ENCODE results near the gene NQO2. TPM values are rescaled to one million over a fixed set of nuclear protein-coding genes. Genes with fewer than 3 reads are reported as not detected.

Gene NQO2
- total and polyA plus RNA-seq, 12 donors, result 29.5 to 107 (median 52.4) TPM

GRCh38 chr6:3009930-3010329, 10.2 kb downstream of the NQO2 start:
- no peak for TF ChIP-seq CTCF (IDR thresholded peaks at IDR 0.05)
- 78 to 91% methylated on average over 3 of the region's 3 CpGs for WGBS, 2 donors
- peaks cover 0 to 100% (median 60%) of the 10 kb centered on the region in 9 donors for H3K36me3 ChIP-seq
- intact Hi-C loops (cut with DNase I), result loop anchor here in 1 of 10 donors (5.0 kb wide), 1 partner anchor 247 kb away; the partner anchor contains the start of gene PSMG4
- no peak overlapping the region for H3K4me3 ChIP-seq
- no peaks in the 10 kb centered on the region for H3K27me3 ChIP-seq
- no peak for DNase-seq
- ATAC-seq, result no peak
- no peak overlapping the region for H3K27ac ChIP-seq
- H3K9me3 ChIP-seq, result peaks cover 0 to 23% (median 5%) of the 10 kb centered on the region in 11 donors
- peaks cover 0 to 7% (median 0%) of the 10 kb centered on the region in 9 donors for H3K4me1 ChIP-seq

- Histone ChIP-seq H3K27me3 (no peaks in the 10 kb centered on the region), H3K27ac (no peak overlapping the region), H3K9me3 (peaks cover 0 to 23% (median 5%) of the 10 kb centered on the region in 11 donors), H3K36me3 (peaks cover 0 to 100% (median 71%) of the 10 kb centered on the region in 9 donors), H3K4me3 (no peak overlapping the region), H3K4me1 (peaks cover 0 to 7% (median 0%) of the 10 kb centered on the region in 9 donors)
- no peak for ATAC-seq
- DNase-seq, result no peak
- intact Hi-C loops (cut with DNase I), result no loop called here
- TF ChIP-seq CTCF (IDR thresholded peaks at IDR 0.05), result no peak
Observed at GRCh38 chr6:3011158-3011557, 11.5 kb downstream of the NQO2 start.

- ATAC-seq, result no peak
- no peaks in the 10 kb centered on the region for H3K27me3 ChIP-seq
Observed at GRCh38 chr6:3011592-3011991, 11.9 kb downstream of the NQO2 start.

GRCh38 chr6:3013486-3013885, 13.8 kb downstream of the NQO2 start:
- H3K36me3 ChIP-seq, result peaks cover 0 to 98% (median 69%) of the 10 kb centered on the region in 9 donors
- no peak for TF ChIP-seq CTCF (IDR thresholded peaks at IDR 0.05)
- no peaks in the 10 kb centered on the region for H3K27me3 ChIP-seq
- H3K9me3 ChIP-seq, result peaks cover 0 to 23% (median 5%) of the 10 kb centered on the region in 11 donors
- ATAC-seq (peak in 3 of 8 donors; percentile 37 to 67 (median 53)), DNase-seq (peak in 1 of 2 donors; percentile 31)
- peaks cover 0 to 7% (median 0%) of the 10 kb centered on the region in 9 donors for H3K4me1 ChIP-seq
- WGBS, 2 donors, result 93 to 94% methylated on average over 2 of the region's 2 CpGs
- H3K4me3 ChIP-seq, result no peak overlapping the region
- intact Hi-C loops (cut with DNase I), result loop anchor here in 1 of 10 donors (1.0 kb wide), 1 partner anchor 30 kb away; no protein-coding TSS in a partner anchor
- H3K27ac ChIP-seq, result peak overlapping the region in 1 of 10 donors; percentile 45

More at GRCh38 chr6:3011592-3011991, 11.9 kb downstream of the NQO2 start:
- Histone ChIP-seq H3K9me3 (peaks cover 0 to 23% (median 5%) of the 10 kb centered on the region in 11 donors), H3K36me3 (peaks cover 0 to 100% (median 69%) of the 10 kb centered on the region in 9 donors), H3K4me3 (no peak overlapping the region), H3K4me1 (peaks cover 0 to 7% (median 0%) of the 10 kb centered on the region in 9 donors), H3K27ac (peak overlapping the region in 1 of 10 donors; percentile 61)
- DNase-seq, result no peak
- TF ChIP-seq CTCF (IDR thresholded peaks at IDR 0.05), result no peak
- intact Hi-C loops (cut with DNase I), result no loop called here
